ENCODE results near the gene PRKN.

PRKN gene

DNA sequence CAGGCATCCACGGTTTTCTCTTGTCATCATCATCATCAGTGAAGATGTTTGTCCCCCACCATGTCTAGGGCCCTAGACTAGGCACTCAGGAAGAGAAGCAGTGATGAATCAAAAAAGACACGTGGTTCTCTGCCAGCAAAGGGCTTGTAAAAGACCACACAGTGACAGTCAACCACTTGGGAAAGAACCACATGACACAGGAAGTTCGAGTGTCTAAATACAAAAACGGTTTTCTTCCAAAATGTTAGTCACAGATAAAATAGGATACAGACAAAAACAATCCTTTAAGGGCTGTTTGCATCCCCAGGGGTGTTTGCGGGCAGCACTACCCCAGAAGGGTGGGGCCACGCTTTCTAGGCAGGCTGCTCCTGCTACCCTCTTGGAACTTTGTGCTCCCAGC, 1096.9 kb downstream of the PRKN start:
- no peak for DNase-seq (ENCODE audit: low read depth)

DNA sequence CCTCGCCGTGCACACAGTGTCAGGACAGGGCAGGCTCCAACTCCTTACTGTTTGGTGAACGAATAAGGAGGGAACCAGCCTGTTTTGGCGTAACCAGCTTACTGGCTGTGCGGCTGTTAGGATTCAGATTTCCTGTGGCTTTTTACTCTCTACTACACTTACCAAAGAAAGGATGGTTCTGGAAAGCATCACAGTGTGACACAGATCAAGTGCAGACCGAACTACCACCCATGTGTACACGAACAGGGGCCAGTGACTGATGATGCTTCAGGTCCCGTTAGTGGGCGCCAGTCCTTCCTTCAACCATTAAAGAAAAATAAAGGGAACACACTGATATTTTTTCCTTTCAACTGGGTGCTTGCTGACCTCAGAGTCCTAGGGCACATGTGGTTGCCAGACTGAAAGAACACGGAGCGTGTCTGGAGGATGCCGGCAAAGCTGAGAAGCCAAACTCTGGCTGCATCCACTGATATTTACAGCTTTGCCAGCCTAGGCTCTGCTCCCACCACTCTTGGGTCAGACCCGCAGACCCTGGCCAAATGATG, 1101.4 kb downstream of the PRKN start:
- H3K4me3 ChIP-seq (ENCODE audit: low read depth, low read length) = no peak overlapping the region
- no peak for DNase-seq (ENCODE audit: low read depth)
- TF ChIP-seq POLR2A (IDR thresholded peaks at IDR 0.05; ENCODE audit: extremely low read depth, insufficient read length) (no peak), CTCF (IDR thresholded peaks at IDR 0.05; ENCODE audit: low read depth, low read length) (no peak), MYC (IDR thresholded peaks at IDR 0.05; ENCODE audit: low read depth, low read length) (no peak)
- TF ChIP-seq, protein P1, sequence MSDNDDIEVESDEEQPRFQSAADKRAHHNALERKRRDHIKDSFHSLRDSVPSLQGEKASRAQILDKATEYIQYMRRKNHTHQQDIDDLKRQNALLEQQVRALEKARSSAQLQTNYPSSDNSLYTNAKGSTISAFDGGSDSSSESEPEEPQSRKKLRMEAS (IDR thresholded peaks at IDR 0.05; ENCODE audit: low read depth, low read length) = no peak

More for the DNA sequence above, 1096.9 kb downstream of the PRKN start:
- TF ChIP-seq, protein P1 (IDR thresholded peaks at IDR 0.05; ENCODE audit: low read depth, low read length) = peak; percentile 81
- TF ChIP-seq CTCF (IDR thresholded peaks at IDR 0.05; ENCODE audit: low read depth, low read length) (no peak), MYC (IDR thresholded peaks at IDR 0.05; ENCODE audit: low read depth, low read length) (no peak), POLR2A (IDR thresholded peaks at IDR 0.05; ENCODE audit: extremely low read depth, insufficient read length) (no peak)
- no peak overlapping the region for H3K4me3 ChIP-seq (ENCODE audit: low read depth, low read length)

GRCh38 chr6:161624111-161624510, 1103.5 kb downstream of the PRKN start:
- no peak for TF ChIP-seq MYC (IDR thresholded peaks at IDR 0.05; ENCODE audit: low read depth, low read length)
- TF ChIP-seq POLR2A (IDR thresholded peaks at IDR 0.05; ENCODE audit: extremely low read depth, insufficient read length) = no peak
- TF ChIP-seq, protein P1 (IDR thresholded peaks at IDR 0.05; ENCODE audit: low read depth, low read length) = no peak
- no peak for TF ChIP-seq CTCF (IDR thresholded peaks at IDR 0.05; ENCODE audit: low read depth, low read length)
- H3K4me3 ChIP-seq (ENCODE audit: low read depth, low read length) = no peak overlapping the region
- DNase-seq (ENCODE audit: low read depth) = no peak

DNA sequence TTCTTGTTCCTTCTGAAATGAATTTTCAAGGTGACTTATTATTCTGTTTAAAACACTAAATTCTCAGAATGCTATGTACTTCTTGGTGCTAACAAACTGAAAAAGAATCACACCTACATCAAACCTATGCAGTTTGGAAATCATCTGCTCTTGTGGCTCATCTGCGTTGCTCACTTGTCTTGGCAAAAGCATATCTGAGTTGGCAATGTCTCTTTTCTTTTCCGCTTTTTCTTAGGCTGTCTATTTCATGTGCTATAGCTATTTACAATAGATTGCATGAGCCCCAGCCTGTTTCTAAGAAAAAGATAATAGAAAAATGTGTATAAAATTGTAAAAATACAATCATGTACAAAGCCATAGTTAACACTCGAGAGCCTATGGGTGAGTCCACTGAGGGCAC, 1104.8 kb downstream of the PRKN start:
- TF ChIP-seq POLR2A (IDR thresholded peaks at IDR 0.05; ENCODE audit: extremely low read depth, insufficient read length) (no peak), CTCF (IDR thresholded peaks at IDR 0.05; ENCODE audit: low read depth, low read length) (no peak), MYC (IDR thresholded peaks at IDR 0.05; ENCODE audit: low read depth, low read length) (no peak)
- TF ChIP-seq, protein P1 (IDR thresholded peaks at IDR 0.05; ENCODE audit: low read depth, low read length) = no peak
- H3K4me3 ChIP-seq (ENCODE audit: low read depth, low read length) = no peak overlapping the region
- DNase-seq (ENCODE audit: low read depth) = no peak

GRCh38 chr6:161618831-161619454, 1108.6 kb downstream of the PRKN start:
- DNase-seq (ENCODE audit: low read depth) = peak; percentile 13
- TF ChIP-seq MYC (IDR thresholded peaks at IDR 0.05; ENCODE audit: low read depth, low read length) (no peak), POLR2A (IDR thresholded peaks at IDR 0.05; ENCODE audit: extremely low read depth, insufficient read length) (no peak), CTCF (IDR thresholded peaks at IDR 0.05; ENCODE audit: low read depth, low read length) (no peak)
- TF ChIP-seq, protein P1 (IDR thresholded peaks at IDR 0.05; ENCODE audit: low read depth, low read length) = no peak
- no peak overlapping the region for H3K4me3 ChIP-seq (ENCODE audit: low read depth, low read length)
